Glutamatergic neuron (in vitro differentiated cells): ENCODE measurements around the gene SCRN1. TPM values are rescaled to one million over a fixed set of nuclear protein-coding genes. Genes with fewer than 3 reads are reported as not detected.

ENCODE experiments used
- DNase-seq: peaks from one replicate; pipeline ENCODE4 v3.0.0; 2022
- H3K27ac Mint-ChIP-seq: one replicate; pipeline ENCODE4 v1.8.0; 2020; ENCODE audit warnings: mild to moderate bottlenecking, mixed read lengths, inconsistent platforms; ENCODE audit not compliant: unreplicated experiment
- H3K27me3 Mint-ChIP-seq: one replicate; pipeline ENCODE4 v1.8.0; 2020; ENCODE audit warnings: mild to moderate bottlenecking, moderate library complexity, mixed read lengths, inconsistent platforms; ENCODE audit not compliant: unreplicated experiment
- H3K36me3 Mint-ChIP-seq: one replicate; pipeline ENCODE4 v1.8.0; 2020; ENCODE audit warnings: mild to moderate bottlenecking, mixed read lengths, inconsistent platforms; ENCODE audit not compliant: unreplicated experiment
- H3K4me1 Mint-ChIP-seq: one replicate; pipeline ENCODE4 v1.8.0; 2020; ENCODE audit warnings: mild to moderate bottlenecking, low read depth, mixed read lengths, inconsistent platforms; ENCODE audit not compliant: unreplicated experiment
- H3K4me3 Mint-ChIP-seq: one replicate; pipeline ENCODE4 v1.8.0; 2020; ENCODE audit warnings: mild to moderate bottlenecking, mixed read lengths, inconsistent platforms; ENCODE audit not compliant: unreplicated experiment
- H3K9me3 Mint-ChIP-seq: one replicate; pipeline ENCODE4 v1.8.0; 2020; ENCODE audit warnings: mild to moderate bottlenecking, moderate library complexity, mixed read lengths, inconsistent platforms; ENCODE audit not compliant: unreplicated experiment
- total RNA-seq: library from RNA; stranded (reverse); fragmentation: NEBNext Ultra II Directional; extraction: Animal tissue kit (Norgen Biotek cat#: 25700); gene quantifications from one replicate; pipeline ENCODE4 v1.2.1, GENCODE V29; 2021; ENCODE audit not compliant: unreplicated experiment
- TF ChIP-seq, protein P1 (sequence below): fragments of 200-600 bp; sonication (generic); IDR thresholded peaks from one replicate; pipeline ENCODE4 v1.5.0; 2021; ENCODE audit not compliant: partially characterized antibody, unreplicated experiment

Gene SCRN1
- total RNA-seq, 1 donor from 2014 or later: 168 TPM

DNA sequence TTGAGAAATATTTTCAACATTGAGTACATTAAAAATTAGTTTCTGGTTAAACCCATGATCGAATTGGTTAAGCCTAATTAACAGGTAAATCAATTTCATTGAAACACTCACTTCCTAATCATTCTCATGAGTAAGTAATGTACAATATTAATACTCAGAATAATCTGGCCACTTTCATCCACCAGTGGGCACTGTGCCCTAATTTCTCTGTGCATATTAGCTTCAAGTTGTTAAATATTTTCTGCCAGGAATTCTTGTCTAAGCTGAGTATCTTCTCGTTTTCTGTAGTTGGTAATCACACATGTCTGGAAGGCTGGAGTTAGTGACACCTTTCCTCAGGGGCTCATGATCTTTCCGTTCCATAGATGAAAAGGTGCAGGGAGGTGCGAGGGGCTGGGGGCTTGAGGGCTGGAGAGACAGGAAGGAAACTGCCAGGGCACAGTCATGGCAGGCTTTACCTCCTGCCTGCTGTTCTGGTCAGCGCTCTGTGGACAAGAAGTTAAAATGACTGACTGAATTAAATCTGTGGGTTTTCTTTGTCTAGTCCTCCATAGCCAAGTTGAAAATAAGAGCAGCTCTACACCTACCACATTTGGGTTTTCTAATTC lies 111.4 kb downstream of the SCRN1 start:
- peaks cover 2% of the 10 kb centered on the region for H3K9me3 Mint-ChIP-seq
- H3K4me1 Mint-ChIP-seq: peaks cover 4% of the 10 kb centered on the region
- no peak overlapping the region for H3K4me3 Mint-ChIP-seq
- H3K27ac Mint-ChIP-seq: no peak overlapping the region
- TF ChIP-seq, protein P1, sequence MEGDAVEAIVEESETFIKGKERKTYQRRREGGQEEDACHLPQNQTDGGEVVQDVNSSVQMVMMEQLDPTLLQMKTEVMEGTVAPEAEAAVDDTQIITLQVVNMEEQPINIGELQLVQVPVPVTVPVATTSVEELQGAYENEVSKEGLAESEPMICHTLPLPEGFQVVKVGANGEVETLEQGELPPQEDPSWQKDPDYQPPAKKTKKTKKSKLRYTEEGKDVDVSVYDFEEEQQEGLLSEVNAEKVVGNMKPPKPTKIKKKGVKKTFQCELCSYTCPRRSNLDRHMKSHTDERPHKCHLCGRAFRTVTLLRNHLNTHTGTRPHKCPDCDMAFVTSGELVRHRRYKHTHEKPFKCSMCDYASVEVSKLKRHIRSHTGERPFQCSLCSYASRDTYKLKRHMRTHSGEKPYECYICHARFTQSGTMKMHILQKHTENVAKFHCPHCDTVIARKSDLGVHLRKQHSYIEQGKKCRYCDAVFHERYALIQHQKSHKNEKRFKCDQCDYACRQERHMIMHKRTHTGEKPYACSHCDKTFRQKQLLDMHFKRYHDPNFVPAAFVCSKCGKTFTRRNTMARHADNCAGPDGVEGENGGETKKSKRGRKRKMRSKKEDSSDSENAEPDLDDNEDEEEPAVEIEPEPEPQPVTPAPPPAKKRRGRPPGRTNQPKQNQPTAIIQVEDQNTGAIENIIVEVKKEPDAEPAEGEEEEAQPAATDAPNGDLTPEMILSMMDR: peak; percentile 70
- H3K27me3 Mint-ChIP-seq: peaks cover 7% of the 10 kb centered on the region
- H3K36me3 Mint-ChIP-seq: no peaks in the 10 kb centered on the region
- peak; percentile 29 for DNase-seq

DNA sequence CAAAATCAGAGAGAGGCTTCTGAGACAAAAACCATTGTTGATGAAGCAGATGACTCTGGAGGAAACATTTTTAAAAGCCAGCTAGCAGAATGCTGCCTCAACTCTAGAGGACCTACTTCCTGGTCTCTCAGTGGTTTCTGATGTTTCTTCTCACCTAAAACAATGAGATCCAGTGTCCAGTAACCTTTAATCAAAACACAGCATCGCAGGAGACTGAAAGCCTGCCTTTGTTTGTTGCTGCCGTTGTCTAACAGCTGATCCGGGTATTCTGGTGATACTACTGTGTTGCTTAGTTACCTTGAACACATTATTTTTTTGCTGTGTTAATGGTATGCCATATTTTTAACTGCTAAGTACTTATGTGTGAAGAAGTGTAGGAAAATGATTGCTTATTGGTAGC lies 112.4 kb downstream of the SCRN1 start:
- peaks cover 2% of the 10 kb centered on the region for H3K9me3 Mint-ChIP-seq
- no peaks in the 10 kb centered on the region for H3K4me1 Mint-ChIP-seq
- H3K4me3 Mint-ChIP-seq: no peak overlapping the region
- no peak overlapping the region for H3K27ac Mint-ChIP-seq
- H3K27me3 Mint-ChIP-seq: peaks cover 2% of the 10 kb centered on the region
- no peaks in the 10 kb centered on the region for H3K36me3 Mint-ChIP-seq
- TF ChIP-seq, protein P1: no peak
- DNase-seq: no peak

DNA sequence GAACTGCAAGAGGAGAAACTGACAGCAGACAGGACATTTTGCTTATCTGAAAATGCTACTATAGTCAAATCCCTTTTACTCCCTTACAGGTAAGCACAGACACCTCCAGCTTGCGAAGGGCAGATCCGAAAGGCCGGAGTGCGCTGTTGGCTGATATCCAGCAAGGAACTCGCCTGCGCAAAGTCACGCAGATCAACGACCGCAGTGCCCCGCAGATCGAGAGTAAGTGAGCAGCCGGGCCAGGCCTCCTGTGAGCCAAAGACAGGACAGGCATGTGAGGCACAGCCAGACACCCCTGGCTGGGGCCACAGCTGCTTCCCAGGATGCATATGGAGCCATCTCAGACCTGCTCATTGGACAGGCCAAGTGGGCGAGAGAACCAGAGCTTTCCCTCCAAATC lies 113.9 kb downstream of the SCRN1 start:
- no peaks in the 10 kb centered on the region for H3K4me1 Mint-ChIP-seq
- H3K9me3 Mint-ChIP-seq: no peaks in the 10 kb centered on the region
- TF ChIP-seq, protein P1: no peak
- H3K4me3 Mint-ChIP-seq: no peak overlapping the region
- no peaks in the 10 kb centered on the region for H3K36me3 Mint-ChIP-seq
- H3K27me3 Mint-ChIP-seq: peaks cover under 1% of the 10 kb centered on the region
- no peak overlapping the region for H3K27ac Mint-ChIP-seq
- DNase-seq: no peak

DNA sequence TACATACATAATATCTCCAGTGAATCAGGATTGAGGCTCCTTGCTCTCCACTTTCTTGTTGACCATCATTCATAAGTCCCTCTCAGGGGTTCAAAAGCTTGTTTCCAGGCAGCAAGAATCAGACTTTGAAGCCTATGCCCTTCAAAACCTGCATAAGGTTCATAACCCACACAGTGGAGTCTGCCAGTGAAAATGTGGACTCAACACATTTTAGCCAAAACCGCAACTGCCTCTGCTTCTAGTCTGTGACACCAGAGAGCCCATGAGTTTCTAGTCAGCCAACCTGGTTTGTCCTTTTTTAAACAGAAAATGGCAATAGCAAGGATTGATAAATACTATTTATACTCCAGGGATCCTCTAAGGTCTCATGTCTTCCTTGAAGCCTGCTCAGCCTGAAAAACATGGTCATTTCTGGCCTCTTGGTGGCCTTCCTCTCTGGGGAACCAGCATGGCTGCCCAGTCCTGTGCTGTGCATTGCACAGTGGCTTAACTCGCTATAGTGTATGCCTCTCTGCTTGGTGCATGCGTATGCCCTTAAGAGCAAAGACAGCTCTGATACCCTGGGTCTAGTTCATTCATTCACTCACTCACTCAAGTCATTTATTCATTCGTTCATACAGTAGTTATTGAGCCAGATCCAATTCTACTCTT lies 115.8 kb downstream of the SCRN1 start:
- no peaks in the 10 kb centered on the region for H3K4me1 Mint-ChIP-seq
- H3K4me3 Mint-ChIP-seq: no peak overlapping the region
- TF ChIP-seq, protein P1: no peak
- no peaks in the 10 kb centered on the region for H3K27me3 Mint-ChIP-seq
- no peaks in the 10 kb centered on the region for H3K9me3 Mint-ChIP-seq
- H3K27ac Mint-ChIP-seq: no peak overlapping the region
- no peak for DNase-seq
- no peaks in the 10 kb centered on the region for H3K36me3 Mint-ChIP-seq

DNA sequence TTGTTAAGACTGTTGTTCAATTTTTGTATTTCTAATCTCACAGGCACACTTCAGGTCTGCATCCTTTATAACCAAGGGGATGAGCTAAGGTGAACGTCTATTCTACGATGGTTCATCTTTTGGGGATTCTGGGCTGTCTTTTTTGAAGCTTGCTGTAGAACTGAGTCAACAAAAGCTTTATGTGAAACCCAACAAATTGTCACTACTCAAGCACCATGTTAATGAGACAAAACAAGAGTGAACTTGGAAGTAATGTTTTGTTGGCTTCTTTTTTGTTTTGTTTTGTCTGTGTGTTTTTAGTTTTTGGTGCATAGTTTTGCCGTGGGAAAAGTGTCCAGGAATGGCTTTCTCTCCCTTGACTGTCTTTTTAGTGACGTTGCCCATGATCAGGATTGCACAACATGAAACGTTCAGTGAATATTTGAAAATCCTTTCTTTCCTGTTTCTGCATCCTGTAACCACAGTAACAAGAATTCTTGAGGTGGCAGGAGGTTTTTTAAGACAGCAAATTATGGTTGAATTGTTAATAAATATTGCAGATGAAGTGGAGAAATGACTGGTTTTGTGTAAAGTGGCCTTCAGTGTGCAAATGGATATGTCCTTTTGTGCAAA lies 117.7 kb downstream of the SCRN1 start:
- H3K4me1 Mint-ChIP-seq: no peaks in the 10 kb centered on the region
- TF ChIP-seq, protein P1: no peak
- no peak overlapping the region for H3K4me3 Mint-ChIP-seq
- no peaks in the 10 kb centered on the region for H3K9me3 Mint-ChIP-seq
- H3K27ac Mint-ChIP-seq: no peak overlapping the region
- no peak for DNase-seq
- no peaks in the 10 kb centered on the region for H3K27me3 Mint-ChIP-seq
- H3K36me3 Mint-ChIP-seq: no peaks in the 10 kb centered on the region
